WTC11 (cell line): ENCODE measurements around the gene PDSS1. TPM values are rescaled to one million over a fixed set of nuclear protein-coding genes. Genes with fewer than 3 reads are reported as not detected.

Experiments
- ATAC-seq: fragments of 200-7000 bp; cut with Tn5 transposase; 2 replicates; pipeline ENCODE4 v1.10.0; 2021; ENCODE audit warnings: mild to moderate bottlenecking, moderate library complexity
- CTCF ChIA-PET: fragments of 300-600 bp; sonication (Branson Sonifier 250); formaldehyde crosslinking; loops from one replicate; lab custom pipeline; 2021; ENCODE audit warnings: antibody characterized with exemption; lab: Charles Lee
- POLR2A ChIA-PET: fragments of 350-600 bp; sonication (Branson Sonifier 250); formaldehyde crosslinking; loops from one replicate; lab custom pipeline; 2021; ENCODE audit warnings: antibody characterized with exemption; lab: Charles Lee
- DNase-seq: peaks from one replicate; pipeline ENCODE4 v3.0.0; 2021; ENCODE audit warnings: low spot score
- H3K27ac Mint-ChIP-seq: 2 replicates; pipeline ENCODE4 v1.8.0; 2021; ENCODE audit warnings: mixed read lengths
- H3K27me3 Mint-ChIP-seq: 2 replicates; pipeline ENCODE4 v1.8.0; 2021; ENCODE audit warnings: low read depth, mild to moderate bottlenecking, moderate library complexity, mixed read lengths
- H3K36me3 Mint-ChIP-seq: 2 replicates; pipeline ENCODE4 v1.8.0; 2021; ENCODE audit warnings: mixed read lengths
- H3K4me1 Mint-ChIP-seq: 2 replicates; pipeline ENCODE4 v1.8.0; 2022; ENCODE audit warnings: mixed read lengths
- H3K4me3 Mint-ChIP-seq: 2 replicates; pipeline ENCODE4 v1.8.0; 2021; ENCODE audit warnings: mild to moderate bottlenecking, moderate library complexity, mixed read lengths
- H3K9me3 Mint-ChIP-seq: 2 replicates; pipeline ENCODE4 v1.8.0; 2021; ENCODE audit warnings: mixed read lengths
- CBFB ChIP-seq: sonication (generic); formaldehyde crosslinking; IDR thresholded peaks from 2 replicates; pipeline ENCODE4 v1.8.1; 2022; ENCODE audit warnings: mild to moderate bottlenecking, low read depth, missing genetic modification reagents
- ESRRA ChIP-seq: sonication (generic); formaldehyde crosslinking; IDR thresholded peaks from 2 replicates; pipeline ENCODE4 v1.8.1; 2022; ENCODE audit warnings: mild to moderate bottlenecking, missing genetic modification reagents, borderline replicate concordance
- IRF2 ChIP-seq: sonication (generic); formaldehyde crosslinking; IDR thresholded peaks from 2 replicates; pipeline ENCODE4 v1.8.0; 2022; ENCODE audit warnings: low read depth, missing genetic modification reagents, borderline replicate concordance
- JUN ChIP-seq: sonication (generic); formaldehyde crosslinking; IDR thresholded peaks from 2 replicates; pipeline ENCODE4 v1.8.0; 2023; ENCODE audit warnings: mild to moderate bottlenecking, missing genetic modification reagents
- MXD4 ChIP-seq: fragments of 250-450 bp; sonication (Bioruptor Pico); IDR thresholded peaks from 2 replicates; pipeline ENCODE4 v1.8.0; 2021; ENCODE audit warnings: mild to moderate bottlenecking, moderate library complexity, borderline replicate concordance
- NFATC4 ChIP-seq: fragments of 250-450 bp; sonication (Bioruptor Pico); IDR thresholded peaks from 2 replicates; pipeline ENCODE4 v1.9.0; 2021; ENCODE audit warnings: mild to moderate bottlenecking
- PRRX2 ChIP-seq: fragments of 250-450 bp; sonication (Bioruptor Pico); IDR thresholded peaks from 2 replicates; pipeline ENCODE4 v1.8.0; 2021; ENCODE audit warnings: mild to moderate bottlenecking
- RELA ChIP-seq: sonication (generic); formaldehyde crosslinking; IDR thresholded peaks from 2 replicates; pipeline ENCODE4 v1.8.1; 2022; ENCODE audit warnings: missing genetic modification reagents, mild to moderate bottlenecking, borderline replicate concordance
- TP53 ChIP-seq: sonication (generic); formaldehyde crosslinking; IDR thresholded peaks from 2 replicates; pipeline ENCODE4 v1.8.1; 2023; ENCODE audit warnings: mild to moderate bottlenecking, missing genetic modification reagents
- ZNF232 ChIP-seq: sonication (generic); formaldehyde crosslinking; IDR thresholded peaks from 2 replicates; pipeline ENCODE4 v1.8.0; 2022; ENCODE audit warnings: mild to moderate bottlenecking, missing genetic modification reagents
- total RNA-seq: library from RNA; stranded (reverse); gene quantifications from 3 replicates; pipeline ENCODE4 v1.2.3, GENCODE V29; 2021
- TF ChIP-seq, protein P1 (sequence below): fragments of 250-450 bp; sonication (Bioruptor Pico); IDR thresholded peaks from 2 replicates; pipeline ENCODE4 v1.9.0; 2021; ENCODE audit warnings: mild to moderate bottlenecking, borderline replicate concordance
- TF ChIP-seq, protein P2 (sequence below): sonication (generic); formaldehyde crosslinking; IDR thresholded peaks from 2 replicates; pipeline ENCODE4 v1.8.1; 2022; ENCODE audit warnings: low read depth, missing genetic modification reagents, borderline replicate concordance
- TF ChIP-seq, protein P3 (sequence below): fragments of 250-450 bp; sonication (Bioruptor Pico); IDR thresholded peaks from 2 replicates; pipeline ENCODE4 v1.9.0; 2021; ENCODE audit warnings: mild to moderate bottlenecking
- TF ChIP-seq, protein P4 (sequence below): sonication (generic); formaldehyde crosslinking; IDR thresholded peaks from 2 replicates; pipeline ENCODE4 v1.8.0; 2023; ENCODE audit warnings: missing genetic modification reagents
- TF ChIP-seq, protein P5 (sequence below): sonication (generic); formaldehyde crosslinking; IDR thresholded peaks from 2 replicates; pipeline ENCODE4 v1.8.1; 2023; ENCODE audit warnings: mild to moderate bottlenecking, missing genetic modification reagents, borderline replicate concordance
- TF ChIP-seq, protein P6 (sequence below): sonication (generic); formaldehyde crosslinking; IDR thresholded peaks from 2 replicates; pipeline ENCODE4 v1.8.0; 2022; ENCODE audit warnings: mild to moderate bottlenecking, missing genetic modification reagents
- TF ChIP-seq, protein P7 (sequence below): sonication (generic); formaldehyde crosslinking; IDR thresholded peaks from 2 replicates; pipeline ENCODE4 v1.8.1; 2023; ENCODE audit warnings: mild to moderate bottlenecking, moderate library complexity, missing genetic modification reagents
- TF ChIP-seq, protein P8 (sequence below): sonication (generic); formaldehyde crosslinking; IDR thresholded peaks from 2 replicates; pipeline ENCODE4 v1.8.1; 2022; ENCODE audit warnings: mild to moderate bottlenecking, moderate library complexity, missing genetic modification reagents
- TF ChIP-seq, protein P9 (sequence below): sonication (generic); formaldehyde crosslinking; conservative IDR thresholded peaks from 2 replicates; pipeline ENCODE4 v1.8.1; 2022; ENCODE audit warnings: mild to moderate bottlenecking, missing genetic modification reagents

The PDSS1 gene
- total RNA-seq, 1 experiment from 2014 or later: 13.6 TPM

DNA sequence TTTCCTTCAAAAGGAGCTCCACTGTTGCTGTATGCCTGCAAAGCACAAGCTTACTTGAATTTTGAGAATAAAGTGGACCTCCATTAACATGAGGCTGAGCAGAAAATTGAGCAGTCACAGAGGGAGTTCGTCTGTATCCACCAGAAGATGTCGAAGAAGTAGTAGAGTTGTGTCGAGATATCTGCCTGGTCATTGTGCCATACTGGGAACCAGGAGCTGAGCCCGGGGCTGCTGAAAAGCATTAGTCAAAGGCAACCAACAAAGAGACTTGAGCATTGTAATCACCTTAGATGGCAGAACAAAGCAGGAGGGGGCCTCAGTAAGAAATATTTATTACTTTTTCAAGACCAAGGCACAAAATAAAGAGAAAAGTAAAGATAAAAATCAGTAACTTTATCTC lies 61.5 kb downstream of the PDSS1 start (continued):
- TF ChIP-seq, protein P1, sequence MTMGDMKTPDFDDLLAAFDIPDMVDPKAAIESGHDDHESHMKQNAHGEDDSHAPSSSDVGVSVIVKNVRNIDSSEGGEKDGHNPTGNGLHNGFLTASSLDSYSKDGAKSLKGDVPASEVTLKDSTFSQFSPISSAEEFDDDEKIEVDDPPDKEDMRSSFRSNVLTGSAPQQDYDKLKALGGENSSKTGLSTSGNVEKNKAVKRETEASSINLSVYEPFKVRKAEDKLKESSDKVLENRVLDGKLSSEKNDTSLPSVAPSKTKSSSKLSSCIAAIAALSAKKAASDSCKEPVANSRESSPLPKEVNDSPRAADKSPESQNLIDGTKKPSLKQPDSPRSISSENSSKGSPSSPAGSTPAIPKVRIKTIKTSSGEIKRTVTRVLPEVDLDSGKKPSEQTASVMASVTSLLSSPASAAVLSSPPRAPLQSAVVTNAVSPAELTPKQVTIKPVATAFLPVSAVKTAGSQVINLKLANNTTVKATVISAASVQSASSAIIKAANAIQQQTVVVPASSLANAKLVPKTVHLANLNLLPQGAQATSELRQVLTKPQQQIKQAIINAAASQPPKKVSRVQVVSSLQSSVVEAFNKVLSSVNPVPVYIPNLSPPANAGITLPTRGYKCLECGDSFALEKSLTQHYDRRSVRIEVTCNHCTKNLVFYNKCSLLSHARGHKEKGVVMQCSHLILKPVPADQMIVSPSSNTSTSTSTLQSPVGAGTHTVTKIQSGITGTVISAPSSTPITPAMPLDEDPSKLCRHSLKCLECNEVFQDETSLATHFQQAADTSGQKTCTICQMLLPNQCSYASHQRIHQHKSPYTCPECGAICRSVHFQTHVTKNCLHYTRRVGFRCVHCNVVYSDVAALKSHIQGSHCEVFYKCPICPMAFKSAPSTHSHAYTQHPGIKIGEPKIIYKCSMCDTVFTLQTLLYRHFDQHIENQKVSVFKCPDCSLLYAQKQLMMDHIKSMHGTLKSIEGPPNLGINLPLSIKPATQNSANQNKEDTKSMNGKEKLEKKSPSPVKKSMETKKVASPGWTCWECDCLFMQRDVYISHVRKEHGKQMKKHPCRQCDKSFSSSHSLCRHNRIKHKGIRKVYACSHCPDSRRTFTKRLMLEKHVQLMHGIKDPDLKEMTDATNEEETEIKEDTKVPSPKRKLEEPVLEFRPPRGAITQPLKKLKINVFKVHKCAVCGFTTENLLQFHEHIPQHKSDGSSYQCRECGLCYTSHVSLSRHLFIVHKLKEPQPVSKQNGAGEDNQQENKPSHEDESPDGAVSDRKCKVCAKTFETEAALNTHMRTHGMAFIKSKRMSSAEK (CRISPR knock-in tag): no peak
- TF ChIP-seq ZNF232 (no peak), MXD4 (CRISPR knock-in tag) (no peak), TP53 (no peak), PRRX2 (CRISPR knock-in tag) (no peak)
- TF ChIP-seq, protein P2, sequence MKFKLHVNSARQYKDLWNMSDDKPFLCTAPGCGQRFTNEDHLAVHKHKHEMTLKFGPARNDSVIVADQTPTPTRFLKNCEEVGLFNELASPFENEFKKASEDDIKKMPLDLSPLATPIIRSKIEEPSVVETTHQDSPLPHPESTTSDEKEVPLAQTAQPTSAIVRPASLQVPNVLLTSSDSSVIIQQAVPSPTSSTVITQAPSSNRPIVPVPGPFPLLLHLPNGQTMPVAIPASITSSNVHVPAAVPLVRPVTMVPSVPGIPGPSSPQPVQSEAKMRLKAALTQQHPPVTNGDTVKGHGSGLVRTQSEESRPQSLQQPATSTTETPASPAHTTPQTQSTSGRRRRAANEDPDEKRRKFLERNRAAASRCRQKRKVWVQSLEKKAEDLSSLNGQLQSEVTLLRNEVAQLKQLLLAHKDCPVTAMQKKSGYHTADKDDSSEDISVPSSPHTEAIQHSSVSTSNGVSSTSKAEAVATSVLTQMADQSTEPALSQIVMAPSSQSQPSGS (CRISPR knock-in tag): no peak
- TF ChIP-seq, protein P3, sequence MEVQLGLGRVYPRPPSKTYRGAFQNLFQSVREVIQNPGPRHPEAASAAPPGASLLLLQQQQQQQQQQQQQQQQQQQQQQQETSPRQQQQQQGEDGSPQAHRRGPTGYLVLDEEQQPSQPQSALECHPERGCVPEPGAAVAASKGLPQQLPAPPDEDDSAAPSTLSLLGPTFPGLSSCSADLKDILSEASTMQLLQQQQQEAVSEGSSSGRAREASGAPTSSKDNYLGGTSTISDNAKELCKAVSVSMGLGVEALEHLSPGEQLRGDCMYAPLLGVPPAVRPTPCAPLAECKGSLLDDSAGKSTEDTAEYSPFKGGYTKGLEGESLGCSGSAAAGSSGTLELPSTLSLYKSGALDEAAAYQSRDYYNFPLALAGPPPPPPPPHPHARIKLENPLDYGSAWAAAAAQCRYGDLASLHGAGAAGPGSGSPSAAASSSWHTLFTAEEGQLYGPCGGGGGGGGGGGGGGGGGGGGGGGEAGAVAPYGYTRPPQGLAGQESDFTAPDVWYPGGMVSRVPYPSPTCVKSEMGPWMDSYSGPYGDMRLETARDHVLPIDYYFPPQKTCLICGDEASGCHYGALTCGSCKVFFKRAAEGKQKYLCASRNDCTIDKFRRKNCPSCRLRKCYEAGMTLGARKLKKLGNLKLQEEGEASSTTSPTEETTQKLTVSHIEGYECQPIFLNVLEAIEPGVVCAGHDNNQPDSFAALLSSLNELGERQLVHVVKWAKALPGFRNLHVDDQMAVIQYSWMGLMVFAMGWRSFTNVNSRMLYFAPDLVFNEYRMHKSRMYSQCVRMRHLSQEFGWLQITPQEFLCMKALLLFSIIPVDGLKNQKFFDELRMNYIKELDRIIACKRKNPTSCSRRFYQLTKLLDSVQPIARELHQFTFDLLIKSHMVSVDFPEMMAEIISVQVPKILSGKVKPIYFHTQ (CRISPR knock-in tag): no peak
- TF ChIP-seq, all 79 proteins: peak for 0

DNA sequence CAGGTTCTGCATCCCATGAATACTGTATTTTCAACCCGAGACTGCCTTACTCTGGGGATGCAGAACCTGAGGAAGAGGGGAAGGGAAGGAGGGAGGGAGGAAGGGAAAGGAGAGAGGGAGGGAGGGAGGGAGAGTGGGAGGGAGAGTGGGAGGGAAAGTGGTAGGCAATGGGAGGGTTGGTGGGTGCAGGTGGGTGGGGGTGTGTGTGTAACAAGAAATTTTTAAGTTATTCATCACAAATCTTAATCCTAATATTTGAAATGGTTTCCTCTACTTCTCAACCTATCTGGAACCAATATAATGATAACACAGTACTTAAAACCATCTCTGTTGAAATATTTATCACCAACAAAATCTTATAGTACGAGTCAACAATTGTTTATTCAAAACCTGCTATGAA lies 68.0 kb downstream of the PDSS1 start:
- no peak for DNase-seq
- Mint-ChIP-seq H3K27ac (no peak overlapping the region), H3K27me3 (no peaks in the 10 kb centered on the region), H3K4me1 (peaks cover 10% of the 10 kb centered on the region), H3K4me3 (no peak overlapping the region), H3K36me3 (peaks cover 3% of the 10 kb centered on the region; the same call in 1 of the 2 replicates), H3K9me3 (no peaks in the 10 kb centered on the region)
- no peak for ATAC-seq
- ChIA-PET POLR2A (no interaction called here), CTCF (interaction anchor here (1.3 kb wide), 1 partner anchor 116 kb away, joined by 3 read pairs; no protein-coding TSS in a partner anchor)
- TF ChIP-seq, protein P4, sequence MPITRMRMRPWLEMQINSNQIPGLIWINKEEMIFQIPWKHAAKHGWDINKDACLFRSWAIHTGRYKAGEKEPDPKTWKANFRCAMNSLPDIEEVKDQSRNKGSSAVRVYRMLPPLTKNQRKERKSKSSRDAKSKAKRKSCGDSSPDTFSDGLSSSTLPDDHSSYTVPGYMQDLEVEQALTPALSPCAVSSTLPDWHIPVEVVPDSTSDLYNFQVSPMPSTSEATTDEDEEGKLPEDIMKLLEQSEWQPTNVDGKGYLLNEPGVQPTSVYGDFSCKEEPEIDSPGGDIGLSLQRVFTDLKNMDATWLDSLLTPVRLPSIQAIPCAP (CRISPR knock-in tag): no peak
- TF ChIP-seq NFATC4 (CRISPR knock-in tag) (no peak), RELA (CRISPR knock-in tag) (no peak), CBFB (CRISPR knock-in tag) (no peak), ESRRA (CRISPR knock-in tag) (no peak), JUN (CRISPR knock-in tag) (no peak), ZNF232 (no peak), IRF2 (CRISPR knock-in tag) (no peak)
- TF ChIP-seq, protein P5, sequence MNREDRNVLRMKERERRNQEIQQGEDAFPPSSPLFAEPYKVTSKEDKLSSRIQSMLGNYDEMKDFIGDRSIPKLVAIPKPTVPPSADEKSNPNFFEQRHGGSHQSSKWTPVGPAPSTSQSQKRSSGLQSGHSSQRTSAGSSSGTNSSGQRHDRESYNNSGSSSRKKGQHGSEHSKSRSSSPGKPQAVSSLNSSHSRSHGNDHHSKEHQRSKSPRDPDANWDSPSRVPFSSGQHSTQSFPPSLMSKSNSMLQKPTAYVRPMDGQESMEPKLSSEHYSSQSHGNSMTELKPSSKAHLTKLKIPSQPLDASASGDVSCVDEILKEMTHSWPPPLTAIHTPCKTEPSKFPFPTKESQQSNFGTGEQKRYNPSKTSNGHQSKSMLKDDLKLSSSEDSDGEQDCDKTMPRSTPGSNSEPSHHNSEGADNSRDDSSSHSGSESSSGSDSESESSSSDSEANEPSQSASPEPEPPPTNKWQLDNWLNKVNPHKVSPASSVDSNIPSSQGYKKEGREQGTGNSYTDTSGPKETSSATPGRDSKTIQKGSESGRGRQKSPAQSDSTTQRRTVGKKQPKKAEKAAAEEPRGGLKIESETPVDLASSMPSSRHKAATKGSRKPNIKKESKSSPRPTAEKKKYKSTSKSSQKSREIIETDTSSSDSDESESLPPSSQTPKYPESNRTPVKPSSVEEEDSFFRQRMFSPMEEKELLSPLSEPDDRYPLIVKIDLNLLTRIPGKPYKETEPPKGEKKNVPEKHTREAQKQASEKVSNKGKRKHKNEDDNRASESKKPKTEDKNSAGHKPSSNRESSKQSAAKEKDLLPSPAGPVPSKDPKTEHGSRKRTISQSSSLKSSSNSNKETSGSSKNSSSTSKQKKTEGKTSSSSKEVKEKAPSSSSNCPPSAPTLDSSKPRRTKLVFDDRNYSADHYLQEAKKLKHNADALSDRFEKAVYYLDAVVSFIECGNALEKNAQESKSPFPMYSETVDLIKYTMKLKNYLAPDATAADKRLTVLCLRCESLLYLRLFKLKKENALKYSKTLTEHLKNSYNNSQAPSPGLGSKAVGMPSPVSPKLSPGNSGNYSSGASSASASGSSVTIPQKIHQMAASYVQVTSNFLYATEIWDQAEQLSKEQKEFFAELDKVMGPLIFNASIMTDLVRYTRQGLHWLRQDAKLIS (CRISPR knock-in tag): no peak
- TF ChIP-seq, protein P6, sequence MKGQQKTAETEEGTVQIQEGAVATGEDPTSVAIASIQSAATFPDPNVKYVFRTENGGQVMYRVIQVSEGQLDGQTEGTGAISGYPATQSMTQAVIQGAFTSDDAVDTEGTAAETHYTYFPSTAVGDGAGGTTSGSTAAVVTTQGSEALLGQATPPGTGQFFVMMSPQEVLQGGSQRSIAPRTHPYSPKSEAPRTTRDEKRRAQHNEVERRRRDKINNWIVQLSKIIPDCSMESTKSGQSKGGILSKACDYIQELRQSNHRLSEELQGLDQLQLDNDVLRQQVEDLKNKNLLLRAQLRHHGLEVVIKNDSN: no peak
- TF ChIP-seq, protein P7, sequence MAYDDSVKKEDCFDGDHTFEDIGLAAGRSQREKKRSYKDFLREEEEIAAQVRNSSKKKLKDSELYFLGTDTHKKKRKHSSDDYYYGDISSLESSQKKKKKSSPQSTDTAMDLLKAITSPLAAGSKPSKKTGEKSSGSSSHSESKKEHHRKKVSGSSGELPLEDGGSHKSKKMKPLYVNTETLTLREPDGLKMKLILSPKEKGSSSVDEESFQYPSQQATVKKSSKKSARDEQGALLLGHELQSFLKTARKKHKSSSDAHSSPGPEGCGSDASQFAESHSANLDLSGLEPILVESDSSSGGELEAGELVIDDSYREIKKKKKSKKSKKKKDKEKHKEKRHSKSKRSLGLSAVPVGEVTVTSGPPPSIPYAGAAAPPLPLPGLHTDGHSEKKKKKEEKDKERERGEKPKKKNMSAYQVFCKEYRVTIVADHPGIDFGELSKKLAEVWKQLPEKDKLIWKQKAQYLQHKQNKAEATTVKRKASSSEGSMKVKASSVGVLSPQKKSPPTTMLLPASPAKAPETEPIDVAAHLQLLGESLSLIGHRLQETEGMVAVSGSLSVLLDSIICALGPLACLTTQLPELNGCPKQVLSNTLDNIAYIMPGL (CRISPR knock-in tag): no peak
- TF ChIP-seq, protein P8, sequence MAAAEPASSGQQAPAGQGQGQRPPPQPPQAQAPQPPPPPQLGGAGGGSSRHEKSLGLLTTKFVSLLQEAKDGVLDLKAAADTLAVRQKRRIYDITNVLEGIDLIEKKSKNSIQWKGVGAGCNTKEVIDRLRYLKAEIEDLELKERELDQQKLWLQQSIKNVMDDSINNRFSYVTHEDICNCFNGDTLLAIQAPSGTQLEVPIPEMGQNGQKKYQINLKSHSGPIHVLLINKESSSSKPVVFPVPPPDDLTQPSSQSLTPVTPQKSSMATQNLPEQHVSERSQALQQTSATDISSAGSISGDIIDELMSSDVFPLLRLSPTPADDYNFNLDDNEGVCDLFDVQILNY (CRISPR knock-in tag): no peak
- TF ChIP-seq, protein P9, sequence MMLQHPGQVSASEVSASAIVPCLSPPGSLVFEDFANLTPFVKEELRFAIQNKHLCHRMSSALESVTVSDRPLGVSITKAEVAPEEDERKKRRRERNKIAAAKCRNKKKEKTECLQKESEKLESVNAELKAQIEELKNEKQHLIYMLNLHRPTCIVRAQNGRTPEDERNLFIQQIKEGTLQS: no peak
